HepG2 (cell line): ENCODE results near the gene HAPLN2. TPM values are rescaled to one million over a fixed set of nuclear protein-coding genes. Genes with fewer than 3 reads are reported as not detected.

Experiments
- ASH2L ChIP-seq: fragments of 300-600, 200-600 bp; sonication (generic); IDR thresholded peaks from 2 replicates; pipeline ENCODE4 v1.7.0; 2017; ENCODE audit warnings: low read depth, mild to moderate bottlenecking, moderate library complexity, mixed read lengths, low read length; ENCODE audit not compliant: insufficient read length
- HOMEZ ChIP-seq: IDR thresholded peaks from 2 replicates; pipeline ENCODE4 v1.6.1; 2016; ENCODE audit warnings: low read depth
- HOXA7 ChIP-seq: sonication (generic); formaldehyde crosslinking; IDR thresholded peaks from 2 replicates; pipeline ENCODE4 v1.8.1; 2022; ENCODE audit warnings: mild to moderate bottlenecking, missing genetic modification reagents, moderate library complexity
- JUN ChIP-seq: sonication (generic); formaldehyde crosslinking; IDR thresholded peaks from 2 replicates; pipeline ENCODE4 v1.4.0; 2020; ENCODE audit warnings: mild to moderate bottlenecking, missing genetic modification reagents
- NR2F2 ChIP-seq: IDR thresholded peaks from 2 replicates; pipeline ENCODE4 v1.6.1; 2012; ENCODE audit warnings: low read depth, inconsistent platforms, borderline replicate concordance
- RBAK ChIP-seq: sonication (generic); formaldehyde crosslinking; IDR thresholded peaks from 2 replicates; pipeline ENCODE4 v1.5.1; 2020; ENCODE audit warnings: mild to moderate bottlenecking, missing genetic modification reagents
- REXO4 ChIP-seq: sonication (generic); formaldehyde crosslinking; IDR thresholded peaks from 2 replicates; pipeline ENCODE4 v1.8.0; 2022; ENCODE audit warnings: missing genetic modification reagents, mild to moderate bottlenecking, borderline replicate concordance
- RFXANK ChIP-seq: IDR thresholded peaks from 2 replicates; pipeline ENCODE4 v1.6.1; 2016
- RFXAP ChIP-seq: sonication (generic); formaldehyde crosslinking; IDR thresholded peaks from 2 replicates; pipeline ENCODE4 v1.4.0; 2020; ENCODE audit warnings: missing genetic modification reagents, borderline replicate concordance
- SNRNP70 ChIP-seq: fragments of 200-400 bp; formaldehyde crosslinking; IDR thresholded peaks from 2 replicates; pipeline ENCODE4 v1.6.1; 2017; ENCODE audit warnings: mild to moderate bottlenecking, low read depth, low read length, moderate library complexity
- SP4 ChIP-seq: sonication (generic); formaldehyde crosslinking; IDR thresholded peaks from 2 replicates; pipeline ENCODE4 v1.8.1; 2023; ENCODE audit warnings: mild to moderate bottlenecking, missing genetic modification reagents
- ZBTB7A ChIP-seq: sonication (generic); formaldehyde crosslinking; IDR thresholded peaks from 2 replicates; pipeline ENCODE4 v1.8.0; 2022; ENCODE audit warnings: mild to moderate bottlenecking, missing genetic modification reagents
- ZFP91 ChIP-seq: sonication (generic); formaldehyde crosslinking; IDR thresholded peaks from 2 replicates; pipeline ENCODE4 v1.9.0; 2022; ENCODE audit warnings: missing genetic modification reagents, mild to moderate bottlenecking, borderline replicate concordance
- ZNF18 ChIP-seq: sonication (generic); formaldehyde crosslinking; IDR thresholded peaks from 2 replicates; pipeline ENCODE4 v1.8.0; 2022; ENCODE audit warnings: mild to moderate bottlenecking, missing genetic modification reagents; ENCODE audit not compliant: insufficient replicate concordance
- ZNF362 ChIP-seq: sonication (generic); formaldehyde crosslinking; IDR thresholded peaks from 2 replicates; pipeline ENCODE4 v1.4.0; 2020; ENCODE audit warnings: missing genetic modification reagents, mild to moderate bottlenecking, borderline replicate concordance
- ZNF468 ChIP-seq: sonication (generic); formaldehyde crosslinking; IDR thresholded peaks from 2 replicates; pipeline ENCODE4 v1.8.0; 2022; ENCODE audit warnings: mild to moderate bottlenecking, moderate library complexity, missing genetic modification reagents
- ZNF546 ChIP-seq: sonication (generic); formaldehyde crosslinking; conservative IDR thresholded peaks from 2 replicates; pipeline ENCODE4 v1.8.1; 2023; ENCODE audit warnings: mild to moderate bottlenecking, missing genetic modification reagents
- ZNF556 ChIP-seq: sonication (generic); formaldehyde crosslinking; IDR thresholded peaks from 2 replicates; pipeline ENCODE4 v1.4.0; 2020; ENCODE audit warnings: mild to moderate bottlenecking, missing genetic modification reagents, borderline replicate concordance
- ZNF724P ChIP-seq: sonication (generic); formaldehyde crosslinking; IDR thresholded peaks from 2 replicates; pipeline ENCODE4 v1.8.0; 2022; ENCODE audit warnings: missing genetic modification reagents, borderline replicate concordance
- polyA plus RNA-seq, 8 experiments: library from polyadenylated mRNA; depleted of rRNA in 3 of 8; stranded (reverse) in 7 of 8; unstranded in 1 of 8; fragments of >200 nt; fragmentation: Illumina TruSeq in 4 of 8; extraction: Trizol in 4 of 8; gene quantifications; 2 replicates each; pipeline versions ENCODE4 v1.2.1 to v1.2.3, GENCODE V29; 2011 to 2016; ENCODE audit warnings: low read depth in 4 of 8, missing spikeins in 1 of 8, mixed read lengths in 1 of 8; ENCODE audit not compliant: insufficient read depth in 1 of 8
- total RNA-seq, 5 experiments: library from RNA; depleted of rRNA; stranded (reverse); fragments of >200 nt; fragmentation: Illumina TruSeq; extraction: Trizol; gene quantifications; 2 replicates each; pipeline ENCODE4 v1.2.3, GENCODE V29; 2016; ENCODE audit warnings: low read depth in 1 of 5
- TF ChIP-seq, protein P1 (sequence below): sonication (generic); formaldehyde crosslinking; IDR thresholded peaks from 2 replicates; pipeline ENCODE4 v1.5.0; 2020; ENCODE audit warnings: mild to moderate bottlenecking, missing genetic modification reagents

HAPLN2 gene
- total and polyA plus RNA-seq, 2 of the 13 experiments (the other 11 are each of a cell fraction or from before 2014, with no cell fraction given) = not detected

DNA sequence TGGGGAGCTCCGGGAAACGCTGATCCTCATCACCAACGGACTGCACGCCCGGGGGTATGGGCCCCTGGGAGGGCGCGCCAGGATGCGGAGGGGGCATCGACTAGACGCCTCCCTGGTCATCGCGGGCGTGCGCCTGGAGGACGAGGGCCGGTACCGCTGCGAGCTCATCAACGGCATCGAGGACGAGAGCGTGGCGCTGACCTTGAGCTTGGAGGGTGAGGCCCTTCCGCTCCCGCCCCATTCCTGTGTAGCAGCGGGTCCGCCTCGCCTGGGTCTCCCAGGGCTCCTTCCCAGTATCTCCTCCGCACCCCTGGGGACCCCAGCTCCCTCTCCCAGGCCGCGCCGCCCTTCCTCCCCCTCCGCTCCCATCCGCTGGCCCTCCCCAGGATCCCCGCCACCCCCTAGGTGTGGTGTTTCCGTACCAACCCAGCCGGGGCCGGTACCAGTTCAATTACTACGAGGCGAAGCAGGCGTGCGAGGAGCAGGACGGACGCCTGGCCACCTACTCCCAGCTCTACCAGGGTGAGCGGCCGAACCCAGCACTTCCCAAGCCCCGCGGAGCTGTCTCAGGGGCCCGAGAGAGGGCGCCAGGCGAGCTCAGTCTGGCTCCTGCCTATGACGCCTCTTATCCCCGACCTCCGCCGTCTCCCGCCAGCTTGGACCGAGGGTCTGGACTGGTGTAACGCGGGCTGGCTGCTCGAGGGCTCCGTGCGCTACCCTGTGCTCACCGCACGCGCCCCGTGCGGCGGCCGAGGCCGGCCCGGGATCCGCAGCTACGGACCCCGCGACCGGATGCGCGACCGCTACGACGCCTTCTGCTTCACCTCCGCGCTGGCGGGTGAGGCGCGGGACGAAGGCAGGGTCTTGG, 5.0 kb downstream of the HAPLN2 start (continued):
- TF ChIP-seq, protein P1, sequence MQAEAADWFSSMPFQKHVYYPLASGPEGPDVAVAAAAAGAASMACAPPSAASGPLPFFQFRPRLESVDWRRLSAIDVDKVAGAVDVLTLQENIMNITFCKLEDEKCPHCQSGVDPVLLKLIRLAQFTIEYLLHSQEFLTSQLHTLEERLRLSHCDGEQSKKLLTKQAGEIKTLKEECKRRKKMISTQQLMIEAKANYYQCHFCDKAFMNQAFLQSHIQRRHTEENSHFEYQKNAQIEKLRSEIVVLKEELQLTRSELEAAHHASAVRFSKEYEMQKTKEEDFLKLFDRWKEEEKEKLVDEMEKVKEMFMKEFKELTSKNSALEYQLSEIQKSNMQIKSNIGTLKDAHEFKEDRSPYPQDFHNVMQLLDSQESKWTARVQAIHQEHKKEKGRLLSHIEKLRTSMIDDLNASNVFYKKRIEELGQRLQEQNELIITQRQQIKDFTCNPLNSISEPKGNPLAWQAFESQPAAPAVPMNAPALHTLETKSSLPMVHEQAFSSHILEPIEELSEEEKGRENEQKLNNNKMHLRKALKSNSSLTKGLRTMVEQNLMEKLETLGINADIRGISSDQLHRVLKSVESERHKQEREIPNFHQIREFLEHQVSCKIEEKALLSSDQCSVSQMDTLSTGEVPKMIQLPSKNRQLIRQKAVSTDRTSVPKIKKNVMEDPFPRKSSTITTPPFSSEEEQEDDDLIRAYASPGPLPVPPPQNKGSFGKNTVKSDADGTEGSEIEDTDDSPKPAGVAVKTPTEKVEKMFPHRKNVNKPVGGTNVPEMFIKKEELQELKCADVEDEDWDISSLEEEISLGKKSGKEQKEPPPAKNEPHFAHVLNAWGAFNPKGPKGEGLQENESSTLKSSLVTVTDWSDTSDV = no peak
- TF ChIP-seq NR2F2 (no peak), ZNF18 (CRISPR knock-in tag) (no peak), RFXAP (CRISPR knock-in tag) (0 out of 2 replicates have a peak, but pooled peaks have one; percentile 20), JUN (no peak), SNRNP70 (no peak), ZBTB7A (CRISPR knock-in tag) (no peak), SP4 (CRISPR knock-in tag) (peak; percentile 53; the same call in 1 of the 2 replicates), REXO4 (CRISPR knock-in tag) (no peak), ZNF546 (CRISPR knock-in tag) (no peak), ZNF556 (CRISPR knock-in tag) (no peak), ZNF724P (no peak), RBAK (no peak), HOMEZ (CRISPR knock-in tag) (no peak), ASH2L (no peak), ZNF362 (CRISPR knock-in tag) (no peak), ZFP91 (CRISPR knock-in tag) (peak; percentile 29; the same call in 1 of the 2 replicates), ZNF468 (no peak), HOXA7 (no peak), RFXANK (CRISPR knock-in tag) (no peak)
